HepG2 (cell line): ENCODE results near the gene P2RX3. TPM values are rescaled to one million over a fixed set of nuclear protein-coding genes. Genes with fewer than 3 reads are reported as not detected.

Experiments
- ATAC-seq: fragments of 200-7000 bp; cut with Tn5 transposase; 3 replicates; pipeline ENCODE4 v1.9.1; 2020; ENCODE audit warnings: mild to moderate bottlenecking, moderate library complexity
- BruUV-seq: library from RNA; stranded (reverse); fragments of 400-500 nt; replicated peaks from 2 replicates; lab custom pipeline; 2021; lab: Mats Ljungman, UMichigan
- CTCF ChIA-PET: fragments of 300-600 bp; formaldehyde crosslinking; extraction: SDS; loops from one replicate; lab custom pipeline; 2021; ENCODE audit warnings: low total read pairs, inconsistent platforms, low intra/inter-chr PET ratio; lab: Yijun Ruan, JAX
- POLR2A ChIA-PET: fragments of 350-600 bp; sonication (Branson Sonifier 250); formaldehyde crosslinking; loops from one replicate; lab custom pipeline; 2020; ENCODE audit warnings: antibody characterized with exemption, inconsistent platforms; lab: Yijun Ruan, JAX
- DNase-seq: peaks from one replicate; pipeline ENCODE4 v3.0.0-alpha.2; 2015; ENCODE audit warnings: low spot score
- FAIRE-seq: peaks from 3 replicates; lab custom pipeline; 2011; peaks lifted over from hg19 to GRCh38; lab: Jason Lieb, UNC
- H2AFZ ChIP-seq: one replicate; pipeline ENCODE4 v1.6.1; 2011; ENCODE audit warnings: low read length, inconsistent platforms
- H3K27ac ChIP-seq: fragments of 300-600 bp; 3 replicates; pipeline ENCODE4 v1.8.0; 2011; ENCODE audit warnings: mixed run types, mild to moderate bottlenecking, mixed read lengths, low read length, inconsistent platforms; ENCODE audit not compliant: insufficient read depth; ENCODE audit errors: extremely low read length
- H3K27me3 ChIP-seq, 2 experiments: fragments of 200-600 bp in 1 of 2; 2 replicates in 1 of 2; 3 replicates in 1 of 2; pipeline versions ENCODE4 v1.6.0 to v1.8.0; 2011; ENCODE audit warnings: low read length in 2 of 2, mild to moderate bottlenecking in 2 of 2, moderate library complexity in 2 of 2, inconsistent platforms in 1 of 2; ENCODE audit not compliant: insufficient read depth in 2 of 2, control insufficient read depth in 1 of 2
- H3K36me3 ChIP-seq, 2 experiments: fragments of 200-600 bp in 1 of 2; replicated peaks in 1 of 2; 2 replicates in 1 of 2; 3 replicates in 1 of 2; pipeline versions ENCODE4 v1.5.1 to v1.8.0; 2011; ENCODE audit warnings: low read length in 2 of 2, inconsistent platforms in 1 of 2; ENCODE audit not compliant: insufficient read depth in 2 of 2, control insufficient read depth in 1 of 2
- H3K4me1 ChIP-seq: 2 replicates; pipeline ENCODE4 v1.5.1; 2012; ENCODE audit warnings: low read length, inconsistent platforms; ENCODE audit not compliant: insufficient read depth
- H3K4me2 ChIP-seq: 2 replicates; pipeline ENCODE4 v1.6.0; 2011; ENCODE audit warnings: low read depth, low read length, inconsistent platforms
- H3K4me3 ChIP-seq, 3 experiments: fragments of 200-600 bp in 1 of 3; sonication (generic), shearing (Covaris generic) in 1 of 3; replicated peaks in 1 of 3; 2 replicates each; pipeline ENCODE4 v1.5.1; 2011 to 2016; ENCODE audit warnings: low read length in 3 of 3, inconsistent platforms in 2 of 3, low read depth in 2 of 3, mild to moderate bottlenecking in 2 of 3, control low read depth in 1 of 3, mixed read lengths in 1 of 3; ENCODE audit not compliant: insufficient read depth in 1 of 3
- H3K79me2 ChIP-seq: one replicate; pipeline ENCODE4 v1.6.1; 2011; ENCODE audit warnings: low read length, inconsistent platforms; ENCODE audit not compliant: insufficient read depth
- H3K9ac ChIP-seq: 2 replicates; pipeline ENCODE4 v1.6.0; 2011; ENCODE audit warnings: mild to moderate bottlenecking, low read depth, low read length, inconsistent platforms; ENCODE audit not compliant: insufficient read depth
- H3K9me3 ChIP-seq: 2 replicates; pipeline ENCODE4 v1.5.1; 2012; ENCODE audit warnings: mild to moderate bottlenecking, low read length
- H4K20me1 ChIP-seq: 2 replicates; pipeline ENCODE4 v1.6.0; 2011; ENCODE audit warnings: inconsistent platforms, mild to moderate bottlenecking, low read length, moderate library complexity; ENCODE audit not compliant: insufficient read depth
- CCAR2 ChIP-seq: fragments of 200-400 bp; formaldehyde crosslinking; optimal IDR thresholded peaks from 2 replicates; pipeline ENCODE3; 2018; ENCODE audit warnings: low read depth, mild to moderate bottlenecking, low read length, moderate library complexity
- CEBPG ChIP-seq: IDR thresholded peaks from 2 replicates; pipeline ENCODE4 v1.6.1; 2016
- DR1 ChIP-seq: sonication (generic); formaldehyde crosslinking; IDR thresholded peaks from 2 replicates; pipeline ENCODE4 v1.8.0; 2021; ENCODE audit warnings: mild to moderate bottlenecking, missing genetic modification reagents, inconsistent platforms
- ETV5 ChIP-seq: IDR thresholded peaks from 2 replicates; pipeline ENCODE4 v1.6.1; 2018; ENCODE audit warnings: missing biosample characterization, missing genetic modification reagents, inconsistent platforms, borderline replicate concordance
- GATAD2A ChIP-seq: IDR thresholded peaks from 2 replicates; pipeline ENCODE4 v1.6.1; 2016
- HCFC1 ChIP-seq: fragments of 150-350 bp; IDR thresholded peaks from 2 replicates; pipeline ENCODE4 v1.6.1; 2014; ENCODE audit warnings: low read depth, low read length
- HMGA1 ChIP-seq: sonication (generic); formaldehyde crosslinking; conservative IDR thresholded peaks from 2 replicates; pipeline ENCODE4 v1.4.0; 2020; ENCODE audit warnings: missing genetic modification reagents
- HNF4A ChIP-seq: sonication (generic); formaldehyde crosslinking; IDR thresholded peaks from 2 replicates; pipeline ENCODE4 v1.4.0; 2020; ENCODE audit warnings: missing genetic modification reagents
- HNF4G ChIP-seq, 2 experiments: sonication (generic) in 1 of 2; formaldehyde crosslinking in 1 of 2; IDR thresholded peaks; 2 replicates each; pipeline versions ENCODE4 v1.4.0 to v1.6.1; 2011 to 2020; ENCODE audit warnings: borderline replicate concordance in 2 of 2, low read depth in 2 of 2, mild to moderate bottlenecking in 2 of 2, low read length in 1 of 2, missing genetic modification reagents in 1 of 2, moderate library complexity in 1 of 2
- KDM6A ChIP-seq: IDR thresholded peaks from 2 replicates; pipeline ENCODE4 v1.6.1; 2016; ENCODE audit warnings: low read depth
- NCOA2 ChIP-seq: sonication (generic); formaldehyde crosslinking; IDR thresholded peaks from 2 replicates; pipeline ENCODE4 v1.8.0; 2022; ENCODE audit warnings: inconsistent platforms
- RARA ChIP-seq: IDR thresholded peaks from 2 replicates; pipeline ENCODE4 v1.6.1; 2016; ENCODE audit warnings: missing genetic modification reagents, missing compliant biosample characterization
- RORA ChIP-seq: sonication (generic); formaldehyde crosslinking; IDR thresholded peaks from 2 replicates; pipeline ENCODE4 v1.5.0; 2020; ENCODE audit warnings: mild to moderate bottlenecking, missing genetic modification reagents, moderate library complexity
- RXRA ChIP-seq: sonication (generic); formaldehyde crosslinking; IDR thresholded peaks from 2 replicates; pipeline ENCODE4 v1.5.1; 2020; ENCODE audit warnings: missing genetic modification reagents
- SKI ChIP-seq: fragments of 450-650 bp; IDR thresholded peaks from one replicate; pipeline ENCODE4 v1.6.1; 2018; ENCODE audit warnings: mild to moderate bottlenecking; ENCODE audit not compliant: partially characterized antibody
- TARDBP ChIP-seq: sonication (generic); formaldehyde crosslinking; IDR thresholded peaks from 2 replicates; pipeline ENCODE4 v1.8.0; 2022; ENCODE audit warnings: mild to moderate bottlenecking, missing genetic modification reagents
- ZFP41 ChIP-seq: sonication (generic); formaldehyde crosslinking; IDR thresholded peaks from 2 replicates; pipeline ENCODE4 v1.4.0; 2020; ENCODE audit warnings: mild to moderate bottlenecking, missing genetic modification reagents, borderline replicate concordance
- ZNF101 ChIP-seq: sonication (generic); formaldehyde crosslinking; IDR thresholded peaks from 2 replicates; pipeline ENCODE4 v1.4.0; 2020; ENCODE audit warnings: mild to moderate bottlenecking, low read depth, missing genetic modification reagents, borderline replicate concordance
- ZNF121 ChIP-seq: sonication (generic); formaldehyde crosslinking; IDR thresholded peaks from 2 replicates; pipeline ENCODE4 v1.5.0; 2020; ENCODE audit warnings: mild to moderate bottlenecking, missing genetic modification reagents
- ZNF292 ChIP-seq: sonication (generic); formaldehyde crosslinking; IDR thresholded peaks from 2 replicates; pipeline ENCODE4 v1.8.1; 2022; ENCODE audit warnings: mild to moderate bottlenecking, low read depth, missing genetic modification reagents, borderline replicate concordance
- WGBS: methylation state at CpG from one replicate; pipeline ENCODE4 v1.1.6; 2017; ENCODE audit warnings: low lambda C conversion rate; 5-methylcytosine and 5-hydroxymethylcytosine counted together
- in situ Hi-C: cut with HindIII; loops from 2 replicates; pipeline ENCODE4 v1.10.0; 2017; ENCODE audit warnings: low pct_unique_long_range_greater_than_20kb; ENCODE audit not compliant: extremely low pct_ligation_motif_present
- intact Hi-C: fragments of 100-400 bp; cut with micrococcal nuclease; formaldehyde crosslinking; loops from one replicate; pipeline ENCODE4 v1.10.0; 2022; ENCODE audit not compliant: unreplicated experiment
- polyA plus RNA-seq, 8 experiments: library from polyadenylated mRNA; depleted of rRNA in 3 of 8; stranded (reverse) in 7 of 8; unstranded in 1 of 8; fragments of >200 nt; fragmentation: Illumina TruSeq in 4 of 8; extraction: Trizol in 4 of 8; gene quantifications; 2 replicates each; pipeline versions ENCODE4 v1.2.1 to v1.2.3, GENCODE V29; 2011 to 2016; ENCODE audit warnings: low read depth in 4 of 8, missing spikeins in 1 of 8, mixed read lengths in 1 of 8; ENCODE audit not compliant: insufficient read depth in 1 of 8
- total RNA-seq, 5 experiments: library from RNA; depleted of rRNA; stranded (reverse); fragments of >200 nt; fragmentation: Illumina TruSeq; extraction: Trizol; gene quantifications; 2 replicates each; pipeline ENCODE4 v1.2.3, GENCODE V29; 2016; ENCODE audit warnings: low read depth in 1 of 5
- TF ChIP-seq, protein P1 (sequence below): sonication (generic); formaldehyde crosslinking; IDR thresholded peaks from 2 replicates; pipeline ENCODE4 v1.5.1; 2020; ENCODE audit warnings: missing genetic modification reagents, mild to moderate bottlenecking, borderline replicate concordance
- TF ChIP-seq, protein P2 (sequence below): sonication (generic); formaldehyde crosslinking; IDR thresholded peaks from 2 replicates; pipeline ENCODE4 v1.4.0; 2020; ENCODE audit warnings: missing genetic modification reagents

The P2RX3 gene
- total and polyA plus RNA-seq, 2 of the 13 experiments (the other 11 are each of a cell fraction or from before 2014, with no cell fraction given): 0.08 TPM; not detected in 1

DNA sequence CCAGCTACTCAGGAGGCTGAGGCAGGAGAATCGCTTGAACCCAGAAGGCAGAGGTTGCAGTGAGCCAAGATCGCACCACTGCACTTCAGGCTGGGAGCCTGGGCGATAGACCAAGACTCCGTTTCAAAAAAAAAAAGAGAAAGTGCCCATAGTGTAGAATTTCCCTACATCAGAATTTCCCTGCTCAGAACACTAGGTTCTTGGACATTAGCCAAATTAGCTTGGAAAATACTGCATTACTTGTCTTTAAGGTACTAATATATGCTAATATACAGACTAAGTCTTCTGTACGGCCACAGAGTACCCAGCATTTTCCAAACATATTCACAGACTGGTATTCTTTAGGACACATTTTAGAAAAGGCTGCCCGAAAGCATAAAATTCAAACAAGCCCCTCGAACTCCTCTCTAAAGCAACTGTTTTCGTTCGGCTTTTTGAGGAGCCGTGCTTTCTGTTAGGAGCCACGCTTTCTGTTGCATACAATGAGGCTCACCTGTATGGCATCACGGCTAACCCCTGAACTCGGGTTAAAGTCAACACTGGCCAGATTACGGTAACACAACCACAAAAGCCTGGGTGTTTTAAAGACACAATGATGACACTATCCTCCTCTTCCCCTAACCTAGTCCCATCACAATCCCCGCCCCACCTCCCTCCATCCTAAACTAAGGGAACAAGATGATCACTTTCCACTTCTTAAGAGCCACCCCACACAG is 31.8 kb upstream of the P2RX3 start:
- H3K4me2 ChIP-seq: peak overlapping the region; percentile 63
- ChIA-PET CTCF (no interaction called here), POLR2A (no interaction called here)
- H2AFZ ChIP-seq: no peak overlapping the region
- peak overlapping the region; percentile 8; the same call in 1 of the 2 replicates for H3K9ac ChIP-seq
- H3K4me1 ChIP-seq: peaks cover 74% of the 10 kb centered on the region
- in situ Hi-C loops (no loop called here), intact Hi-C loops (no loop called here)
- WGBS: 36% methylated on average over 15 of the region's 15 CpGs
- peaks cover 10 to 25% of the 10 kb centered on the region in 2 experiments; a peak in 4 of 5 replicates for H3K36me3 ChIP-seq
- peak; percentile 72 for FAIRE-seq
- H3K27ac ChIP-seq: peak overlapping the region; percentile 59
- H4K20me1 ChIP-seq: no peaks in the 10 kb centered on the region
- no peaks in the 10 kb centered on the region for H3K27me3 ChIP-seq
- BruUV-seq: no TSS peak
- peak overlapping the region in 2 of 3 experiments; percentile 16 to 28; a peak in 1 of 6 replicates for H3K4me3 ChIP-seq
- H3K9me3 ChIP-seq: no peaks in the 10 kb centered on the region
- ATAC-seq: peak; percentile 4; the same call in 1 of the 3 replicates
- DNase-seq: peak; percentile 68
- H3K79me2 ChIP-seq: peaks cover 6% of the 10 kb centered on the region
- TF ChIP-seq HNF4G (IDR thresholded peaks at IDR 0.05; ENCODE audit: borderline replicate concordance, low read depth, low read length) (peak; percentile 77; the same call in 1 of the 2 replicates), HNF4G (CRISPR knock-in tag; IDR thresholded peaks at IDR 0.05; ENCODE audit: borderline replicate concordance, low read depth) (no peak), ZFP41 (no peak), NCOA2 (CRISPR knock-in tag) (0 out of 2 replicates have a peak, but pooled peaks have one; percentile 30), SKI (no peak), RORA (CRISPR knock-in tag) (no peak), CEBPG (CRISPR knock-in tag) (peak; percentile 66; the same call in 1 of the 2 replicates), KDM6A (CRISPR knock-in tag) (no peak), ETV5 (CRISPR knock-in tag) (no peak), DR1 (CRISPR knock-in tag) (no peak), HMGA1 (CRISPR knock-in tag) (no peak), RARA (peak; percentile 75), HCFC1 (no peak), RXRA (CRISPR knock-in tag) (peak; percentile 35; the same call in 1 of the 2 replicates), TARDBP (no peak), HNF4A (CRISPR knock-in tag) (peak; percentile 73), ZNF121 (no peak), ZNF101 (CRISPR knock-in tag) (no peak), GATAD2A (CRISPR knock-in tag) (peak; percentile 50; the same call in 1 of the 2 replicates), CCAR2 (no peak), ZNF292 (CRISPR knock-in tag) (no peak)
- TF ChIP-seq, protein P1, sequence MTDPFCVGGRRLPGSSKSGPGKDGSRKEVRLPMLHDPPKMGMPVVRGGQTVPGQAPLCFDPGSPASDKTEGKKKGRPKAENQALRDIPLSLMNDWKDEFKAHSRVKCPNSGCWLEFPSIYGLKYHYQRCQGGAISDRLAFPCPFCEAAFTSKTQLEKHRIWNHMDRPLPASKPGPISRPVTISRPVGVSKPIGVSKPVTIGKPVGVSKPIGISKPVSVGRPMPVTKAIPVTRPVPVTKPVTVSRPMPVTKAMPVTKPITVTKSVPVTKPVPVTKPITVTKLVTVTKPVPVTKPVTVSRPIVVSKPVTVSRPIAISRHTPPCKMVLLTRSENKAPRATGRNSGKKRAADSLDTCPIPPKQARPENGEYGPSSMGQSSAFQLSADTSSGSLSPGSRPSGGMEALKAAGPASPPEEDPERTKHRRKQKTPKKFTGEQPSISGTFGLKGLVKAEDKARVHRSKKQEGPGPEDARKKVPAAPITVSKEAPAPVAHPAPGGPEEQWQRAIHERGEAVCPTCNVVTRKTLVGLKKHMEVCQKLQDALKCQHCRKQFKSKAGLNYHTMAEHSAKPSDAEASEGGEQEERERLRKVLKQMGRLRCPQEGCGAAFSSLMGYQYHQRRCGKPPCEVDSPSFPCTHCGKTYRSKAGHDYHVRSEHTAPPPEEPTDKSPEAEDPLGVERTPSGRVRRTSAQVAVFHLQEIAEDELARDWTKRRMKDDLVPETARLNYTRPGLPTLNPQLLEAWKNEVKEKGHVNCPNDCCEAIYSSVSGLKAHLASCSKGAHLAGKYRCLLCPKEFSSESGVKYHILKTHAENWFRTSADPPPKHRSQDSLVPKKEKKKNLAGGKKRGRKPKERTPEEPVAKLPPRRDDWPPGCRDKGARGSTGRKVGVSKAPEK (CRISPR knock-in tag): no peak
- TF ChIP-seq, protein P2, sequence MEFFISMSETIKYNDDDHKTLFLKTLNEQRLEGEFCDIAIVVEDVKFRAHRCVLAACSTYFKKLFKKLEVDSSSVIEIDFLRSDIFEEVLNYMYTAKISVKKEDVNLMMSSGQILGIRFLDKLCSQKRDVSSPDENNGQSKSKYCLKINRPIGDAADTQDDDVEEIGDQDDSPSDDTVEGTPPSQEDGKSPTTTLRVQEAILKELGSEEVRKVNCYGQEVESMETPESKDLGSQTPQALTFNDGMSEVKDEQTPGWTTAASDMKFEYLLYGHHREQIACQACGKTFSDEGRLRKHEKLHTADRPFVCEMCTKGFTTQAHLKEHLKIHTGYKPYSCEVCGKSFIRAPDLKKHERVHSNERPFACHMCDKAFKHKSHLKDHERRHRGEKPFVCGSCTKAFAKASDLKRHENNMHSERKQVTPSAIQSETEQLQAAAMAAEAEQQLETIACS (CRISPR knock-in tag): 0 out of 2 replicates have a peak, but pooled peaks have one; percentile 21
